Skeletal muscle cell (primary cell): ENCODE results near the gene CDH20.

ENCODE experiments used
- DNase-seq: peaks from one replicate; pipeline ENCODE4 v3.0.0-alpha.2; 2010; ENCODE audit warnings: low read depth
- H3K4me3 ChIP-seq: 2 replicates; pipeline ENCODE4 v1.5.1; 2011; ENCODE audit warnings: low read depth, mild to moderate bottlenecking, control low read depth, low read length, moderate library complexity

CDH20 gene

GRCh38 chr18:61595615-61596251 lies 262.5 kb downstream of the CDH20 start:
- peak; percentile 47 for DNase-seq
- H3K4me3 ChIP-seq: no peak overlapping the region

GRCh38 chr18:61596296-61596695 lies 263.1 kb downstream of the CDH20 start:
- no peak overlapping the region for H3K4me3 ChIP-seq
- DNase-seq: peak; percentile 48

DNA sequence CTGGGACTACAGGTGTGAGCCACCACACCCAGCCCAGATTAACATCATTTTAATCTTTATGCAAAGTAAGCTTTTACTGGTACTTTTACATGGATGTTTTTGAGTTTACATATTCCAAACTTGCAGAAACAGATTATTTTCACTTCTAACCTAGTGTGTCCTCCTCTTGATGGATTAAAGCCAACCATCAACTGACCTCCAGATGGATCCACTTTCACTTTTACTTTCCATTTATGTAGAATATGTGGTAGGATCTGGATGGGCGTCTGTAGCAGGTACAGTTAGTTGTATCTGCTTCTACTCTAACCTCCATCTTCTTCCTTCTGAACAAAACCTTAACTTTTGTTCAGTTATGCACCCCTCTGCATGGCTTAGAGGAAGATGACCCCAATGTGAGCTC lies 264.1 kb downstream of the CDH20 start:
- DNase-seq: no peak
- no peak overlapping the region for H3K4me3 ChIP-seq

GRCh38 chr18:61600422-61600821 lies 267.2 kb downstream of the CDH20 start:
- no peak for DNase-seq
- no peak overlapping the region for H3K4me3 ChIP-seq

- no peak for DNase-seq
- H3K4me3 ChIP-seq: no peak overlapping the region
These were observed 269.6 kb downstream of the CDH20 start for GRCh38 chr18:61602836-61603235.
